ENCODE results near the gene SSX4.
"Not testable (repeated sequence)": the region's sequence is repeated elsewhere in the genome, so short reads cannot be mapped to it uniquely, and the experiment has no call there.

SSX4 gene

DNA sequence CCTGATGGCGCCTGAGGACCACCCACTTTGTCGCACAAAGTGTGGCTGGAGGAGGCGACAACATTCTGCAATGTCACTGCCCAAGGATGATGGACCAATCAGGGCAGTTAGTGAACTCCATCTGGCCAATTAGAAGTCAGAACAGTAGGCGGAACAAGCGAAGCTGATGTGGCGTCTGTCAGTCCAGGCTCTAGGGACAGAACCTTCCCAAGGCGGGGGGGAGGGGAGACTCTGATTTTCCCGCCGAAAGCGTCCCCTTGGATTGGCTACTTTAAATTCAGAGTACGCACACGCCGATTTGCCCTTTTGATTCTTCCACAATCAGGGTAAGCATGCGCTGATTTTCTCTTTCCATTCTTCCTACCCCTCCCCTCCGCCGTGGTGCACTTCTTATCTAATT lies at the start of gene SSX4:
Gene SSX4 (plus strand): TSS at position 301 of the 400 bp plus-strand sequence. CDS start 515 bp downstream, outside the sequence.
- DNase-seq = not testable (repeated sequence)

- not testable (repeated sequence) for DNase-seq
Measured at GRCh38 chrX:48346059-48346458, 37.3 kb upstream of the SSX4 start.

- not testable (repeated sequence) for DNase-seq
Measured at GRCh38 chrX:48356315-48357094, 26.8 kb upstream of the SSX4 start, which contains the start of gene SSX3. Gene SSX3 (minus strand): TSS chrX:48356703. CDS start chrX:48355249, 1,454 bp downstream.

- no peak for DNase-seq
Measured at GRCh38 chrX:48357681-48358080, 25.7 kb upstream of the SSX4 start.

DNA sequence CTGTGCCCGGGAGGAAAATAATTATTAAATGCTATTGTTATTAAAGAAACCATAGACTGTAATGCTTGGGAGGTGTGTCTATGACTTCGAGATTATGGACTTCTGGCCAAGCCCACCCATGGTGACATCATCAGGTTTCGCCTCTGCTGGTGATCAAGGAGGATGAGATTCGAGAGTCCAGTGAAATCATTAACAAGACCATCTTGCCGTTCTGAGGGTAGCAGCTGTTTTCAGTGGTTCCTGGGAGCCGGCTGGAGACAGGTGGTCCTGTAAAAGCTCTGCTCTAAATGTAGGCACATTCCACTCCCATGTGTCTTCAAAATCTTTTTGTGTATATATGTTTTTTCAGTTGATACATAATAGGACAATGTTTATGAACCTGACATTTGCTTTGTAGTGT lies 24.1 kb upstream of the SSX4 start:
- DNase-seq = not testable (repeated sequence)

DNA sequence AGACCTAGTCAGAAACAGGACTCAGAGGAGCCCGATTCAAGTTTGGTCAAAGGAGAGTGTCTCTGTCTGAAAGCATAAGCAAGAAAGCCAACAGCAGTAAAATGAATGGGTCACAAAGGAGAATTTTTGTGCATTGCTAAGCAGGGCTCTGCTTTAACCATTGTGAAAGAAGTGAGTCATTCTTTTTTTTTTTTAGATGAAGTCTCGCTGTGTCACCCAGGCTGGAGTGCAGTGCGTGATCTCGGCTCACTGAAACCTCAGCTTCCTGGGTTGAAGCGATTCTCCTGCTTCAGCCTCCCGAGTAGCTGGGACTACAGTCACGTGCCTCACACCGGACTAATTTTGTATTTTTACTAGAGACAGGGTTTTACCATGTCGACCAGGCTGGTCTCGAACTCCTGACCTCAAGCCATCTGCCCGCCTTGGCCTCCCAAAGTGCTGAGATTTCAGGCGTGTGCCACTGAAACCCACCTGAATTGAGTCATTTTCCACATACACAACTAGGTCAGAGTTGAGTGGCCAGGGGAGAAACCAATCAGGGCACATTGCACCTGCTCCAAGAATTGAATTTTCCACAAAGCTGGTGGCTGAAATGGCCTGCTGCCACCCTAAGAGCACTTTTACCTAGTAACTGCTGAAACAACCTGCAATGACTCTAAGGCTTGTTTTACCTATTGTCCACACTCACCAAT lies 15.5 kb upstream of the SSX4 start:
- not testable (repeated sequence) for DNase-seq

DNA sequence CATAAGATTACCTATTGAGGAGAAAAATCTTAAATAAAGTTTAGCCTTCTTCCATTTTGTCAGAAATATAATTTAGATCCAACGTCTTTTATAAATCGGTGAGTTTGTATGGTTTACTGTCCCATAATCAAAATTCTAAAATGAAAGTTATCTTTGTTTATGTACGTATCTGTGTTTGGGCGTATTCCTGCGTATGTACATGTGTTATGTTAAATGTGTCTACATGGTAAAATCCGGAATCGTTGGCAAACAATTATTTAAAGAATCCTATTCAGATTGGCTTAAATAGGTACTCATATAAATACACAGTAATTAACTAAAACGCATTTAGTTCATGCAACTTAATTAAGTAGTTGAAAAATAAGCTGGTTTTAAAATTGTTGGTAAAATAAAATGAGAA lies 12.9 kb upstream of the SSX4 start:
- DNase-seq = not testable (repeated sequence)

DNA sequence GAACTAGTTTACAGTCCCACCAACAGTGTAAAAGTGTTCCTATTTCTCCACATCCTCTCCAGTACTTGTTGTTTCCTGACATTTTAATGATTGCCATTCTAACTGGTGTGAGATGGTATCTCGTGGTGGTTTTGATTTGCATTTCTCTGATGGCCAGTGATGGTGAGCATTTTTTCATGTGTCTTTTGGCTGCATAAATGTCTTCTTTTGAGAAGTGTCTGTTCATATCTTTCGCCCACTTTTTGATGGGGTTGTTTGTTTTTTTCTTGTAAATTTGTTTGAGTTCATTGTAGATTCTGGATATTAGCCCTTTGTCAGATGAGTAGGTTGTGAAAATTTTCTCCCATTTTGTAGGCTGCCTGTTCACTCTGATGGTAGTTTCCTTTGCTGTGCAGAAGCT lies 13.6 kb downstream of the SSX4 start:
- DNase-seq = not testable (repeated sequence)

DNA sequence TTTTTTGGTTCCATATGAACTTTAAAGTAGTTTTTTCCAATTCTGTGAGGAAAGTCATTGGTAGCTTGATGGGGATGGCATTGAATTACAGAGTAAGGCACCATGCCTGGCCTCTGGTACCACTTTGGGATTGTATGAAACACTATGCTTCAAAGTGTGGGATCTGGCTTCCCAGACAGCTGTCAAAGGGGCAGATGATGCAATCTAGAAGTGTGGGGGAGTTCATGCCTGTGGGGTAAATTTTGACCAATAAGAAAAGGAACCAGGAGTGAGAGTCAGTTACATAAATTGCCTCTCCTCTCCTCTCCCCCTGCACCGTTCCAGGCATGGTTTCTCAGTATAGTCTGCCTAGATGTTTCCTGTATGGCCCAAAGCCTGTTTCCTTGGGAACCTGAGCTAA lies 14.5 kb downstream of the SSX4 start:
- not testable (repeated sequence) for DNase-seq

- DNase-seq = not testable (repeated sequence)
Measured at GRCh38 chrX:48411860-48412259, 28.5 kb downstream of the SSX4 start, which contains the start of gene SSX4B. Gene SSX4B (minus strand): TSS chrX:48411960. CDS start chrX:48411372, 588 bp downstream.

GRCh38 chrX:48427027-48427716 lies 43.8 kb downstream of the SSX4 start:
- not testable (repeated sequence) for DNase-seq

DNA sequence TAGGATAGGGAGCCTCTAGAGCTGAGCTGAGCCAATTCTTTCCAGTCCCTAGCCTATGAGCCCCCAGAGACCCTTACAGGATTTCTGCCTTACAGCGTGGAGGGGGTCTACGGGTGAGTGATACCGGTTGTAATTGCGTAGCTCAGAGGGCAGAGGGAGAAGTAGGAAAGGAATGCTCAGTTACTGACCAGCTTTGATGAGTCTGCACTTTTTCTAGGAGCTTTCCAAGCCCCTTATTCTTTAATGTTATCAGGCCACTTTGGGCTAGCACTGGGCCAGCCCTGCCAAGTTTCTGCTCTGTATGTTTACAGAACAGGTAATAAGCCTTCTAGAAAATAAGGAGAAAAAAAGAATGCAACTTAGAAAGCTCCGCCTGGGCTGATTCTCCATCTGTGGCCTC lies 46.3 kb downstream of the SSX4 start:
- not testable (repeated sequence) for DNase-seq

DNA sequence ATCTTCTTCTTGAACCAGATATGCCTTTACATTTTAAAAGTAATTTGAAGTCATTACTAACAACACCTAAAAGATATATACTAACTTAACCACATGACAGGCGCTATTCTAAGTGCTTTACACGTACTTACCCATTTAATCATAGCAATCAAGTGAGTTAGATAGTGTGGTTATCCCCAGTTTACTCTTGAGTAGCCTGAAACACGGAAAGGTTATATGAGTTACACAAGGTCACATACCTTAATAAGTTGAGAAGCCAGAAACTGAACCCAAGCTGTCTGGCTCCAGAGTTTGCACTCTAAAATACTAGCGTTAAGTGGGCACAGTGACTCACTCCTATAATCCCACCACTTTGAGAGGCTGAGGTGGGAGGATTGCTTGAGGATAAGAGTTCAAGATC lies 46.8 kb downstream of the SSX4 start:
- not testable (repeated sequence) for DNase-seq

- not testable (repeated sequence) for DNase-seq
Measured at GRCh38 chrX:48433713-48434112, 50.4 kb downstream of the SSX4 start.
